ENCODE results near the gene FN1.
"Not testable (repeated sequence)": the region's sequence is repeated elsewhere in the genome, so short reads cannot be mapped to it uniquely, and the experiment has no call there.

Gene FN1

DNA sequence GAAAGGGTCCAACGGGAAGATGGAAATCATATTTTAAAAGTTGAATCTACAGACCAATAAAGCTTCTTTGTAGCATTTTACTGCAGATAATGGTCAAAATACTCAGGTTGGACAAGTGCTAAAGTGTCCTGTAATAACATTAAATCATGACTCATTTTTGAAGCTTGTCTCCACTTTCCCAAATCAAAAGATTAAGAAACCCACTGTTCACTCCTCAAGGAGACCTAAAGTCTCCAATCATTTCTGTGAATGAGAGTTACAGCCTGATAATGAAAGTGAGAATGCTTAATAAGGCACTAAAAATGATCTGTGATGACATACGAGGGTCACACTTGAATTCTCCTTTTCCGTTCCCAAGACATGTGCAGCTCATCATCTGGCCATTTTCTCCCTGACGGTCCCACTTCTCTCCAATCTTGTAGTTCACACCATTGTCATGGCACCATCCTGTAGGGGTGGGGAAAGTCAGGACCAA, 70.6 kb downstream of the FN1 start:
- peak; percentile 16 for DNase-seq (ENCODE audit: low read depth)

GRCh38 chr2:215364157-215365155, 71.4 kb downstream of the FN1 start:
- DNase-seq (ENCODE audit: low read depth) = peak; percentile 21

GRCh38 chr2:215363461-215364156, 72.3 kb downstream of the FN1 start:
- DNase-seq (ENCODE audit: low read depth) = peak; percentile 35

DNA sequence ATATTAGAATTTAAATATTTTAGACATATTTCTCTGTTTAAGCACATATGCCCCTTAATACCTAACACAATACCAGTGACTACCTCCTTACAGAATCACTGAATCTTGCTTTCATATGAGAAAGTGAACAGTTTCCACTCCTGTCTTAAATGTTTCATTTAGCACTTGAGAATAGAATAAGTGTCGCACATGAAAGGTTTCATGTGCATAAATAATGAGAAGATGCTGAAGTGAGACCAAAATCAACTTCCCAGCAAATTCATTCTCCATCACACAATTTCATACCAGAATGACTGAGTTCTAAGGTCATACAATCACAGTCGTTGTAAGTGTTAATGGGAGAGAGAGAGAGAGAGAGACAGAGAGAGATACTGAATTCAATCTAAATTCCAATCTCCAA, 72.8 kb downstream of the FN1 start:
- DNase-seq (ENCODE audit: low read depth) = peak; percentile 17

DNA sequence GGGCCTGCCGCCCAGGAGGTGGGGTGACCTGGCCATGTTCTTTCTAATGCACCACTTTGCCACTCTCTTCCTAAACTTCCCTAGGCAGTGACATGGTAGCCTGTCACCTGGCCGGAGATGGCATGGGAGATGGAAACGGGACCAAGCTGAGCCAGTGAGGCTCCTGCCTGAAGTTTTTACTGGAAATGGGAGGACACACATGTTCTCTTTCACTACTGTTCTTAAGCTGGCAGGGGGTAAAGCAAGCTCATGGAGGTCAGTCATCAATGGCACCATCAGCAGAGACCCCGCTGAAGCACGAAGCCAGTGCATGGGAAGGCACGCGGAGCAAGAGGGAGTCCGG, 73.3 kb downstream of the FN1 start:
- peak; percentile 29 for DNase-seq (ENCODE audit: low read depth)

DNA sequence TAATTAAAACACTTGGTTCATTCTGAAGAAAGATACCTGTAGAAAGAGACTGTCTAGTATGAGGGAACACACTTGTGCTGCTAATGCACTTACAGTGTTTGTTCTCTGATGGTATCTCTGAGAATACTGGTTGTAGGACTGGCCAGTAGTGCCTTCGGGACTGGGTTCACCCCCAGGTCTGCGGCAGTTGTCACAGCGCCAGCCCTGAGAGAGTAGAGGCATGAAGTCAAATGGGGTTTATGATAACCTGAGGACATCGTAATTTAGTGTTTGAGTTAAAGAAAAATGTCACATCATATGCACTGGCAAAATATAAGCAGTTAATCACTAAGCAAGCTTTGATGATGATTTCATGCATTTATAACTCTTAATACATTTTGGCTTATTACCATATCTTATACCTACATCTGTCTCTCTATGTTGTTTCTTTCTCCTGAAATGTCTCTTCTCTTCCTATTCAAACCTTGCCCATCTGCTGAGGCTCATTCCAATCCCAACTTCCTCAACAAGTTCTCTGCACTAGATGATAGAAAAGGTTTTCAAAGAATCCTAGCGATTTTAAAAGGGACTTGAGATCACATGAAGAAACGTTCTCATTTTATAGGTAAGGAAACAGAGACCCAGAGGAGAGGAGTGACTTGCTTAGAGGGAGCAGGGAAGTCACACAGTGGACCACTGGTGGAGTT, 73.8 kb downstream of the FN1 start:
- DNase-seq (ENCODE audit: low read depth) = peak; percentile 30

DNA sequence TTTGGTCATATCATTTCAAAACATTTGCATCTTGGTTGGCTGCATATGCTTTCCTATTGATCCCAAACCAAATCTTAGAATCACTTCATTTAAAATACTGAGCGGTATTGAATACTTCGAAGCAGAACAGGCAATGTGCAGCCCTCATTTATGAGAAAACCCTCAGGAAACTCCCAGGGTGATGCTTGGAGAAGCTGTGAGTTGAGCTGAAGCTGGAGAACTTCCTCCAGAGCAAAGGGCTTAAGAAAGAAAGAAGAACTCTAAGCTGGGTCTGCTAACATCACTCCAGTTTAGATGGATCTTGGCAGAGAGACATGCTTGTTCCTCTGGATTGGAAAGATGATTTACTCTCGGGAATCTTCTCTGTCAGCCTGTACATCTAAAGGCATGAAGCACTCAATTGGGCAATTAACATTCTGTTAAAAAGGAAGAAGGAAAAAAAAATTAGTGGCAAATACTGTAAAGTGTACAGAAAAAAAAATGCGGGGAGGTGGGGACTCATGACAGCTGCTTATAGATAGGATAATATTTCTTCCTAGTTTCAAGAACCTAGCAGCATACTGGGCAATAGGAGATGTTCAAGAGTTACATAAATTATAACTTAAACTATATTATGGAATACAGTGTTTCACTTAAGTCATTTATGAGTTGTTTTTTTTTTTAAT, 74.5 kb downstream of the FN1 start:
- peak; percentile 13 for DNase-seq (ENCODE audit: low read depth)

DNA sequence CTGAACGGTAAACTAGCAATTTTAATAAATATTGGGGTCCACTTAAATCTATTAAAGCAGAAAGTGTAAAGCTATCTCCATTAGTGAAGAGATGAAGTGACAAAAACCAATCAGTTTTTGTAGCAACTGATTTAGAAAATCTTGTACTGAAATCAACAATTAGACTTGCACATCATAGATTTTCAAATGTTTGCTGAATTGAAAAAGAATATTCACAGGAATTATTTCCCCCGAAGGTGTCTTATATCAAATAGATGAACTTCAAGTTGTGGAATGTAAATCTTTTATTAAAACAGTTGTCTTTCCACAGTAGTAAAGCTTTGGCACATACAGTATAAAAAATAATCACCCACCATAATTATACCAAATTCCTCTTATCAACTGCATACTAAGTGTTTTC, 75.3 kb downstream of the FN1 start:
- DNase-seq (ENCODE audit: low read depth) = no peak

GRCh38 chr2:215360059-215360458, 75.8 kb downstream of the FN1 start:
- not testable (repeated sequence) for DNase-seq (ENCODE audit: low read depth)

DNA sequence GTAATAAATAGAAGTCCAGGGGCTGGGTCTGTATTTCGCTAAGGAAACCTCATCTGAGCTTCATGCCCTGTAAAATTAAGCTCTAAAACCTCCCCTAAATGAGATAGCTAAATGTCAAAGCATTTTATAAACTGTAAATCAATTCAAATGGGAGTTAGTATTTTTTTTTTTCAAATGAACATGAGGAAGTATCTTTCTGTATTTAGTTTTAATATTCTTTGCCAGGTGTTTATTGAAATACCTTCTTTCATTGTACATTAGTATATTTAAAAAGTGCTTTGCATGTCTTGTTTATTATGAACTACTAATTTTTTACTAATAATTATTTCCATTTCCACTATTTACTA, 76.3 kb downstream of the FN1 start:
- DNase-seq (ENCODE audit: low read depth) = no peak

DNA sequence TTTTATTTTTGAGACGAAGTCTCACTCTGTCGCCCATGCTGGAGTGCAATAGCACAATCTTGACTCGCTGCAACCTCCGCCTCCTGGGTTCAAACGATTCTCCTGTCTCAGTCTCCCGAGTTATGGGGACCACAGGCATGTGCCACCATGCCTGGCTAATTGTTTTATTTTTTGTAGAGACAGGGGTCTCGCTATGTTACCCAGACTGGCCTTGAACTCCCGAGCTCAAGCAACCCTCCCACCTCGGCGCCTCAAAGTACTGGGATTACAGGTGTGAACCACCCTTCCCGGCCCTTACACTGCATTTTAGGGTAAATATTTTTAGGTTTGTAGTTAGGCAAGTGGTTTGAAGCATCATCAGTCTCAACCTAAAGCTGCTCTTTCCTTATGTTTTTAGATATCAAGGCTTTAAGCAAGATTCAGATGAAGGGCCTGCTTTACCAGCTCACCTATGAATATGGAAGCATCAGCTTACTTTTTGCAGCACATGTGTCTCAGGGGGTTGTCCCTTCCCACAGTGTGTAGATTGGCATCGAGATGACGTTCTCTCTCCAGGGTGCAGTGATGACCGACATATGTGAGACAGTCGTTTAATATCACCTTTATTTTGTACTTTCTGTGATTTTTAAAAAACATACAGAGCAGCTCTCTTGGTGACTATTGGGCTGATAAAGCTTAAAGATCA, 76.8 kb downstream of the FN1 start:
- peak; percentile 28 for DNase-seq (ENCODE audit: low read depth)

DNA sequence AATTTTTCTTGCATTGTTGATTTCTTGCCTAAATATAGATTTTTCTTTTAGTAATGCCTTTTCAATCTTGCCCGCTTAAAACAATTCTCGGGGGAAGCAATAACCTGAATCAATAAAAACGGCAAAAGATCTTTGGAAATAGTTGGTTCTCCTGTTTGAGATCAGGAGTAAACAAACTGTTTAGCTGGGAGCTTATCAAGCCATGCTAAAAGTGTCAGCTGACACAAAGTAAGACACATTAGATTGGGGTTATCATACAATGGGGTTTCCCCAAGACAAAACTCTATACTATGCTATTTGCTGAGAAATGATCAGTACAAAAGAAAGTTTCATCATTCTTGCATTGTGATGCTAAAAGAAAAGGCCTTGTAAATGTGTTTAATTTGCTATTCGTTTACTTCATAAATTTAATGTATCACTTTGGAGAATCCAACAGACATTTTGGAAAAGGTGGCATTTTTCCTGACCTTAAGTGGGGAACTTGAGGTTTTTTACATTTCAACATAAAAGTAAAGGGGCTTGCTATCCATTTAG, 77.5 kb downstream of the FN1 start:
- DNase-seq (ENCODE audit: low read depth) = peak; percentile 39

DNA sequence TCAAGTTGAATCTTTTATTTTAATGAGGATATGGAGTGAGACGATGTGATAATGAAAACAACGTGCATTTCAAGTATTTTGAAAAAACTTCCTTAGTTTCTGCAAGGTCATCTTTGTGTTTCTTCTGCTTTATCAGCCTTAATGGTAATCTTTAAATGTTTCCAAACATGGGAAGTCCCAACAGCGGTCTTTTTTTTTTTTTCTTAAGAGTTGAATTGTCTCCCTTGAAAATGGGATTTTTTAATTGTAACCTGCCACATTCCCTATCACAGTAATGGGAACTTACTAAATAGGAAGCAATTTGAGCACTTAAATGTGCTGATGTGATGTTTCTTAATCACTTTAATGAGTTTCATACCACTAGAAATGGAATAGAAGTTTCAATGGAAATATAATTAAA, 78.2 kb downstream of the FN1 start:
- peak; percentile 34 for DNase-seq (ENCODE audit: low read depth)

DNA sequence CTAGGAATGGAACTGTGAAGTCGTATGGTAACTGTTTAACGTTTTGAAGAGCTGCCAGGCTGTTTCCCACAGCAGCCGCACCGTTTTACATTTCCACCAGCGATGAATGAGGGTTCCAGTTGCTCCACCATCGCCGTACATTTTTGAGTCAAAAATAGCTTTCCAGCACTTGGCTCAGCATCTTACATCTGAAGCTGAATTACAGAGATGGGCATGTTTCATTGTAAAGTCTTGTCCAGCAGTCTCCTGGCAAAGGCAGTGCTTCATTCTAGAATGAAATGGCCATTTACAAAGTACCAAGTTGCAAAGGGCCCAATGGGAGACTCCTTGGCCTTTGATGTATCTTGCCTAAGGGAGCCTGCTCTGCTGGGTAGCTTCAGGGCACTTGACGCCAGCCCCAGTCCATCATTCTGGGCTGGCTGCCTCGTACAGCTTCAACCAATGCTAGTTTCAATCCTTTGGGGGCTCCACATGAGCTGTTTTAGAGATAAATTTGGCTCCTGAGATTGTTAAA, 78.9 kb downstream of the FN1 start:
- peak; percentile 56 for DNase-seq (ENCODE audit: low read depth)

GRCh38 chr2:215356334-215356947, 79.4 kb downstream of the FN1 start:
- peak; percentile 45 for DNase-seq (ENCODE audit: low read depth)

DNA sequence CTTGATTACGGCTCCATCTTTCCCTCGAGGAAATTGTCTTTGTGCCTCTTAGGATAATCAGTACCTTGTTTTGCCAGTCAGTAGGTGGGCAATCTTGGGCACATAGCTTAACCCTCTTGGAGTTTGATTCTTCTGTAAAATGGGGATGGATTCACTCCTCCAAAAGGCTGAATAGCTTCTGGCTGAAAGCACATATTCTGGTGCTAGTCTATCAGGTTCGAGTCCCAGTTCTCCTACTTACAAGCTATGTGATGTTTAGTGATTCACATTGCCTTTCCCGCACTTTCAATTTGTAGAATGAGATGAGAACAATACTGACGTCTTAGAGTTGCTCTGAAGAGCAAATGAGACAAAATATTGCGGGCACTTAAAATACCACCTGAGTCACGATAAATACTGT, 80.1 kb downstream of the FN1 start:
- peak; percentile 68 for DNase-seq (ENCODE audit: low read depth)

DNA sequence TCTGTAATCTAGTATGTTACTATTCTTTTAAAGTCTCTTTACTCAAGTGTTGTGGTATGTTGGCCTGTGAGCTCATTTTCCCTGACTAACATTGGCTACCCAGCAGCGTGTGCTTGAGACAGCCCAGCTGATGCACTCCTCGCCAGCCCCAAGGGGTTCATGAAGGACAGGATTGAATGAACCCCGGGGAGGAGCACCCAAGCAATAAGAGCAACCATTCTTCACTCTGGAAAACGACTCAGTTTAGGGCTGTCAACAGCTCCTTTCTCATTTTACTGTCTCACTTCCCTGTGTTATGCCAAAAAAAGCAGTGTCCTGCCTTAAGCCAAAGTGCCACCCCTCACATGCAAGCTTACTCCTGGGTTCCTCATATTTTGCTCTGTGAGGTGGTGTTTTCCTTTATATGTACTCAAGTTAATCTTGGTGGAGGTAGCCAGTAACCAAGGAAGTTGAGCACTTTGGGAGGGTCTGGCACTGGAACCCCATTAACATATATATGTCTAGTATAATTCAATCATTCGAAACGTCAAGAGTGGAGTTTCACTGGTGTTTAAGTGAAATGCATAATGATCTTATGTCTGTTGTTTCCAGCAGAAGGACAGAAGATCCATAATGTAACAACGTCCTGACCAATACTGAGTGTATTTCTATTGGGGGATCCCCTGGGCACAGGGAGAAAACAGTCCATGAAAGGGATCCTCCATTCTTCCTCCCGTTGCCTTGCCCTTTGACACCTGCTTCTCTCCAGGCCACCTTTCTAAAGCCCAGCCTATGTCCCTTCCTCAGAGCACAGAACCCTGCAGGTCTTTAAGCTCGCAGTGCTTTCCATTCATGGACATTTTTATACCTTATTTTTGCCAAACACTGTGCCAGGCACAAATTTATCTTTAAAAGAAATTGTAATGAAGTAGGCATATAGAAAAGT, 80.8 kb downstream of the FN1 start:
- peak; percentile 76 for DNase-seq (ENCODE audit: low read depth)

GRCh38 chr2:215352602-215353001, 83.3 kb downstream of the FN1 start:
- DNase-seq (ENCODE audit: low read depth) = no peak

DNA sequence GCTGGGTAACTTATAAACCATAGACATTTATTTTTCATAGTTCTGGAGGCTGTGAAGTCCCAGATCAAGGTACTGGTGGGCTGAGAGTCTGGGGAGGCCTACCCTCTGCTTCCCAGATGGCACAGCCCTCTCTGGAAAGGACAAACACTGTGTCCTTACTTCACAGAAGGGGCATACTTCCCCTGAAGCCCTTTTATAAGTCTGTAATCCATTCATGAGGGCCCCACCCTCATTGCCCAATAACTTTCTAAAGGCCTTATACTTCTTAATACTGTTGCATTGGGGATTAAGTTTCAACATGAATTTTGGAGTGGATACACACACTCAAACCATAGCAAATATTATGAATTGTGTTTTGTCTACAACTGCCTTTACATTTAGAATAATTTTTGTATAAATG, 88.0 kb downstream of the FN1 start:
- DNase-seq (ENCODE audit: low read depth) = no peak

Measured in iris pigment epithelial cell (primary cell).